Stimulated activated memory B cell treated with anti-CD40 and anti-IgM and Interleukin-4, amounts not matched to agents 10 μg/mL and 1 μg/mL and 100 μg/mL, for 72 hours (primary cell): Measurements from ENCODE around the gene KHNYN.
"Not testable (repeated sequence)": the region's sequence is repeated elsewhere in the genome, so short reads cannot be mapped to it uniquely, and the experiment has no call there.

ENCODE experiments used
- ATAC-seq: fragments of 150-1000 bp; cut with Tn5 transposase; 2 replicates; pipeline ENCODE4 v1.10.0; 2021
- H3K27ac Mint-ChIP-seq: one replicate; pipeline ENCODE4 v1.8.0; 2022; ENCODE audit warnings: mild to moderate bottlenecking, mixed read lengths
- H3K27me3 Mint-ChIP-seq: one replicate; pipeline ENCODE4 v1.8.0; 2022; ENCODE audit warnings: mixed read lengths
- H3K36me3 Mint-ChIP-seq: one replicate; pipeline ENCODE4 v1.8.0; 2022; ENCODE audit warnings: mixed read lengths
- H3K4me1 Mint-ChIP-seq: one replicate; pipeline ENCODE4 v1.8.0; 2022; ENCODE audit warnings: mixed read lengths
- H3K4me3 Mint-ChIP-seq: one replicate; pipeline ENCODE4 v1.8.0; 2022; ENCODE audit warnings: mild to moderate bottlenecking, moderate library complexity, mixed read lengths
- H3K9me3 Mint-ChIP-seq: one replicate; pipeline ENCODE4 v1.8.0; 2022; ENCODE audit warnings: mixed read lengths

KHNYN gene

DNA sequence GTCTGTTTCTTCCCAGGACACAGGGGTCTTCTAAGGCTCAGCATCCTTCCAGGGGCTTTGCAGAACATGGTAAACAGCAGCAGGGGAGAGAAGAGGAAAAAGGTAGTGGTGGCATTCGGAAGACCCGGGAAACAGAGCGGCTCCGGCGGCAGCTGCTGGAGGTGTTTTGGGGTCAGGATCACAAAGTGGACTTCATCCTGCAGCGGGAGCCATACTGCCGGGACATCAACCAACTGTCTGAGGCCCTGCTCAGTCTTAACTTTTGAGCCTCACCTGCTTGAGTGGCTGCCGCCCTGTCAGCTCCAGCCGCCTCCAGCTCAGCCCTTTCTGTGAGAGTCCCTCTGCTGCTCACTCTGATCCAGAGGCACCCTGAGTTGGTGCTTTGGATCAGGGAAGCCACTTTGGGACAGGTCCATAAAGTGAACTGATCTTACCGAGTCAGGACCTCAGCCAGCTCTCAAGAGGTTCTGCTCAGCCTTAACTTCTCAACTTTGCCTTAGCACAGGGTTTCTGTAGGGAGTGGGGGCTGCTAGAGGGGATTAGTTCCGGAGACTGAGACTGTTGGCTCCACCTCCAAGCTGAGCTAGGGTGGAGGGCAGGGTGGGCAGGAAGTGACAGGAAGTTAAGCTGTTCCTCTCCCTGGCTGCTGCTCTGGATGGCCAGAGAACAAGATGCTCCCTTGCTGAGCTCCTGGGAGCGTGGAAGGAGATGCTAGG, 7.4 kb downstream of the KHNYN start:
- H3K27ac Mint-ChIP-seq, result peak overlapping the region; percentile 68
- peaks cover 82% of the 10 kb centered on the region for H3K4me1 Mint-ChIP-seq

DNA sequence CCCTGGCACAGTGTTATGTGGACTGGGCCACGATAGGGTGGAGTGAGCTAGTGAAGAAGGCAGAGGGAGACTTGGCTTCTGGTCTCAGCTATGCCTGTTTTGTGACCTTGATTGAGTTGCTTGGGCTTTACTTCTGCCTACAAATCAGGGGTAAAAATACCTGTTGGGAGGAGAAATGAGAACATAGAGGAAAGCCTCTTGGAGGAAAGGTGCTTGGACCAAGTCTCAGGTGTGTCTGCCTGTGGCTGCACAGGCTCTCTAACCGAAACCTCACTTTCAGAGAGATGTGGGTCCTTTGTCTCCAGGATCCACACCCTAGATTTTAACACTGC, 7.9 kb downstream of the KHNYN start:
- no peak for ATAC-seq
- Mint-ChIP-seq H3K9me3 (no peaks in the 10 kb centered on the region), H3K27ac (peak overlapping the region; percentile 68), H3K27me3 (no peaks in the 10 kb centered on the region), H3K4me1 (peaks cover 82% of the 10 kb centered on the region), H3K4me3 (no peak overlapping the region), H3K36me3 (peaks cover 51% of the 10 kb centered on the region)

More for the DNA sequence above, 7.4 kb downstream of the KHNYN start:
- Mint-ChIP-seq H3K27me3 (no peaks in the 10 kb centered on the region), H3K36me3 (peaks cover 52% of the 10 kb centered on the region), H3K4me3 (no peak overlapping the region), H3K9me3 (no peaks in the 10 kb centered on the region)
- ATAC-seq, result no peak

GRCh38 chr14:24438223-24439097, 8.7 kb downstream of the KHNYN start:
- Mint-ChIP-seq H3K4me1 (peaks cover 83% of the 10 kb centered on the region), H3K27me3 (no peaks in the 10 kb centered on the region), H3K4me3 (no peak overlapping the region), H3K9me3 (no peaks in the 10 kb centered on the region), H3K27ac (peak overlapping the region; percentile 68), H3K36me3 (peaks cover 44% of the 10 kb centered on the region)
- ATAC-seq, result no peak

- Mint-ChIP-seq H3K4me3 (no peak overlapping the region), H3K9me3 (no peaks in the 10 kb centered on the region), H3K4me1 (peaks cover 85% of the 10 kb centered on the region), H3K27me3 (no peaks in the 10 kb centered on the region), H3K36me3 (peaks cover 41% of the 10 kb centered on the region), H3K27ac (peak overlapping the region; percentile 68)
- ATAC-seq, result no peak
Observed at GRCh38 chr14:24439257-24439656, 9.5 kb downstream of the KHNYN start.

- Mint-ChIP-seq H3K27me3 (no peaks in the 10 kb centered on the region), H3K36me3 (peaks cover 39% of the 10 kb centered on the region), H3K27ac (peak overlapping the region; percentile 98), H3K4me1 (peaks cover 79% of the 10 kb centered on the region), H3K4me3 (no peak overlapping the region), H3K9me3 (no peaks in the 10 kb centered on the region)
- ATAC-seq, result no peak
Observed at GRCh38 chr14:24439830-24440605, 10.3 kb downstream of the KHNYN start.

DNA sequence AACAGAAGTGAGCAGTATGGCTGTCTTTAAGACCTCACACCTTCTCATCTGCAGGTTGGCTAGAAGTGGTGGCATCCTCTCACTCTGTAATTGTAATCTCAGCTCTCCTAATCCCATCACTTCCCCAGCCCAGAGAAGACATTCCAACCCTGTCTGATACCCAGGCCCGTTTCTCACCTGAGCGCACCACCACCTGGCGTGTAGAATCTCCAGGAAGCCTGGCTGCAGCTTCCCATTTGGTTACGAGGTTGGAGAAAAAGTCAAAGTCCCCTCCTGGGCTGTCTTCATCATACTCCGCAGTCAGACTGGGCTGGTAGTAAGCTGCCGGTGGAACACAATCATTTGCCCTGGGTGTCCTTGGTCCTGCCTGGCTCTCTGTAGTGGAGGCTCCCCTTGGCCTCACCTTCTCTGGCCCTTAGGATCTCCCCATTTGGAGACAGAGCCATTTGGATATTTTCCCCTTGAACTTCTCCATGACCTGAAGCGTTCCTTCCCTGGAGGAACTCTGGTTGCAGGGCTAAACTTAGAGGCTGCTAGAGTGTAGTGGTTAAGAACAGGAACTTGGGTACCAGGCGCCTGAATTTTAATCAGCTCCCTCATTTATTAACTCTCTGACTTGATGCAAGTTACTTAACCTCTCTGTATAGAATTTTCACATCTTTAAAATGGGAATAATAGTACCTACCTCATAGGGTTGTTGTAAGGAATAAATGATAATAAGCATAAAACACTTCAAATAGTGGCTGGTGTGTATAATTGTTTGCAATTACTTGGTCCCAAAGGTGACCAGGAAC, 11.0 kb downstream of the KHNYN start:
- Mint-ChIP-seq H3K27me3 (no peaks in the 10 kb centered on the region), H3K27ac (peak overlapping the region; percentile 98), H3K9me3 (no peaks in the 10 kb centered on the region), H3K36me3 (peaks cover 31% of the 10 kb centered on the region), H3K4me3 (peak overlapping the region; percentile 88), H3K4me1 (peaks cover 71% of the 10 kb centered on the region)
- ATAC-seq, result no peak

- no peak for ATAC-seq
- Mint-ChIP-seq H3K9me3 (no peaks in the 10 kb centered on the region), H3K4me1 (peaks cover 64% of the 10 kb centered on the region), H3K36me3 (peaks cover 34% of the 10 kb centered on the region), H3K4me3 (peak overlapping the region; percentile 88), H3K27me3 (no peaks in the 10 kb centered on the region), H3K27ac (peak overlapping the region; percentile 98)
Observed at GRCh38 chr14:24441485-24441884, 11.7 kb downstream of the KHNYN start.

DNA sequence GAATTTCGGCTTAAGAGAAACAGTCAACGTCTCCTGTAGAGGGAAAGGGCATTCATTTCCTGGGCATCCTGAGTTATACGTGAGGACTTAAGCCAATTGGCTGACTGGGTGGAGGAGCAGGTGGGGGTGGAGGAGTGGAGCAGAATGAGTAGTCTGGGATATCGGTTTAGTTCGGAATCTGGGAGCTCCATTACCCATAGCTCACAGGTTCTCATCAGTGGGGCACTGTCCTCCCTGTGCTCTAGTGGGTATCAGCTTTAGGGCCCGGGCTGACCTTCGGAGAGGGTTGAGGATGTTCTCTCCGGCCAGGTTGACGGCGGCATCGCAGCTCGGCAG, 12.1 kb downstream of the KHNYN start:
- Mint-ChIP-seq H3K27me3 (no peaks in the 10 kb centered on the region), H3K4me1 (peaks cover 61% of the 10 kb centered on the region), H3K27ac (peak overlapping the region; percentile 98), H3K4me3 (peak overlapping the region; percentile 88), H3K36me3 (peaks cover 37% of the 10 kb centered on the region), H3K9me3 (no peaks in the 10 kb centered on the region)
- no peak for ATAC-seq

GRCh38 chr14:24442240-24443052, 12.7 kb downstream of the KHNYN start, which contains the start of gene SDR39U1:
SDR39U1 (minus strand) TSS chr14:24442776; CDS start chr14:24442769, 7 bp downstream.
- ATAC-seq, result peak; percentile 96
- Mint-ChIP-seq H3K9me3 (no peaks in the 10 kb centered on the region), H3K27ac (peak within 1 kb of the TSS; percentile 98), H3K4me3 (peak within 1 kb of the TSS; percentile 88), H3K36me3 (peaks cover 37% of the 10 kb centered on the region), H3K4me1 (peaks cover 55% of the 10 kb centered on the region), H3K27me3 (no peaks in the 10 kb centered on the region)

GRCh38 chr14:24443053-24443665, 13.4 kb downstream of the KHNYN start:
- H3K36me3 Mint-ChIP-seq, result peaks cover 37% of the 10 kb centered on the region
- H3K4me3 Mint-ChIP-seq, result peak overlapping the region; percentile 88
- H3K4me1 Mint-ChIP-seq, result peaks cover 48% of the 10 kb centered on the region
- H3K27ac Mint-ChIP-seq, result peak overlapping the region; percentile 98
- no peak for ATAC-seq
- no peaks in the 10 kb centered on the region for H3K27me3 Mint-ChIP-seq
- no peaks in the 10 kb centered on the region for H3K9me3 Mint-ChIP-seq

GRCh38 chr14:24450828-24451227, 21.1 kb downstream of the KHNYN start:
- not testable (repeated sequence) for ATAC-seq

GRCh38 chr14:24456980-24457379, 27.2 kb downstream of the KHNYN start:
- no peak overlapping the region for H3K4me3 Mint-ChIP-seq
- no peaks in the 10 kb centered on the region for H3K27me3 Mint-ChIP-seq
- no peaks in the 10 kb centered on the region for H3K4me1 Mint-ChIP-seq
- no peak for ATAC-seq
- peaks cover 39% of the 10 kb centered on the region for H3K36me3 Mint-ChIP-seq
- H3K9me3 Mint-ChIP-seq, result peaks cover 4% of the 10 kb centered on the region
- H3K27ac Mint-ChIP-seq, result no peak overlapping the region

More at GRCh38 chr14:24450828-24451227, 21.1 kb downstream of the KHNYN start:
- not testable (repeated sequence) for H3K4me3 Mint-ChIP-seq, H3K9me3 Mint-ChIP-seq, H3K27me3 Mint-ChIP-seq, H3K27ac Mint-ChIP-seq, H3K4me1 Mint-ChIP-seq
- peaks cover 54% of the 10 kb centered on the region for H3K36me3 Mint-ChIP-seq

DNA sequence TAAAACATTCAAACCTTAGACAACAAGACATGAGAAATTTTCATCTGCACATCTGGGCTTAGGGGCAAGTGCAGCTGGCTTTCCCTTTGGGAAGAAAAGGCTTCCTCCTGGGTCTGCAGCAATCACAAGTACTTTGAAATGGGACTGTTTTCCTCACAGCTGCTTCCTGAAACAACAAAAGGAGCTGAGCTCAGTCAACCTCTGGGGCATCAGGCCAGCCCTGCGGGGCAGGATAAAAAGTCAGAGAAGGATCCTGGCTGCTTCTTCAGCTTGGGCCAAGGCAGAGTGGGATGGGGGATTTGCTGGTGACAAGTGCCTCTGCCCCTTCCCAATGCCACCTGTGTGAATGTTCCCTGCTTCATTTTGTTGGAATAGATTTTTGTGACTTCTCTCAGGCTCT, 29.0 kb downstream of the KHNYN start:
- Mint-ChIP-seq H3K4me1 (peaks cover 8% of the 10 kb centered on the region), H3K27ac (no peak overlapping the region), H3K4me3 (no peak overlapping the region), H3K27me3 (no peaks in the 10 kb centered on the region), H3K36me3 (peaks cover 25% of the 10 kb centered on the region), H3K9me3 (no peaks in the 10 kb centered on the region)
- ATAC-seq, result no peak

DNA sequence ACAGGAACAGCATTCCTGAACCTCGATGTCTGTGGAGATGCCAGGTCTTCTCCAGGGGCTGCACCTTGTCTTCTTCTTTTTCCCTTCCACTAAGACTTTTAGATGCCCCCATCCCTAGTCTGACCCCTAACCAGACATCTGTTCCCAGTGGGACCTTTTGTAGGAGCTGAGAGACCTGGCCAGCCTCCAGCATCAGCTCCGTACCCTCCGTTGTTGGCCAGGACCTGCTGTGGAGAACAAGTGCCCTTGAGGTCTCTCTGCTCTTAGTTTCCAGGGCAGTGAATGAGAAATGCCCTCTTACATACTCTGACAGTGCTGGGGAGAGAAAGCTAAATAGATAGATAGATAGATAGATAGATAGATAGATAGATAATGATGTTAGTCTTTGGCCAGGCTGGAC, 29.6 kb downstream of the KHNYN start:
- H3K27ac Mint-ChIP-seq, result no peak overlapping the region

More for the DNA sequence above, 29.6 kb downstream of the KHNYN start:
- no peaks in the 10 kb centered on the region for H3K9me3 Mint-ChIP-seq
- peaks cover 14% of the 10 kb centered on the region for H3K4me1 Mint-ChIP-seq
- no peak for ATAC-seq
- H3K36me3 Mint-ChIP-seq, result peaks cover 19% of the 10 kb centered on the region
- H3K4me3 Mint-ChIP-seq, result no peak overlapping the region
- H3K27me3 Mint-ChIP-seq, result no peaks in the 10 kb centered on the region
